ENCODE data around the gene PIP4P1. TPM values are rescaled to one million over a fixed set of nuclear protein-coding genes. Genes with fewer than 3 reads are reported as not detected.

PIP4P1 gene
- total and polyA plus RNA-seq, 9 of the 15 experiments (the other 6 are each of a cell fraction or from before 2014, with no cell fraction given) = 5.3 to 20.9 (median 10.7) TPM

DNA sequence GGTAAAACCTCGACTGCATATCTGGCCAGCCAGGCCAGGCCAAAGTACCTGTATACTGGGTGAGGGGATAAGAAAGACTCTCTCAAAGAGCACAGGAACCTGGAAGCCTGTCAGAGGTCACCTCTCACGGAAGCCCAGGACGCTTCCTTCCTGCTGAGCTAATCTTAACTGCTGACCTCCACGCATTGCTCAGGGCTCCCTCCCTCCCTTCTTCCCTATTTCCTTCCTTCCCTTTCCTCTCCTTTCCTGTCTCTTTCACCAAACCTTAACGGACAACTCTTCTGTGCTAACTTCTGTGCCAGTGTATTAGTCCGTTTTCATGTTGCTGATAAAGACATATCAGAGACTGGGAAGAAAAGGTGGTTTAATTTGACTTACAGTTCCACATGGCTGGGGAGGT, 29.3 kb upstream of the PIP4P1 start (continued):
- TF ChIP-seq, protein P1, sequence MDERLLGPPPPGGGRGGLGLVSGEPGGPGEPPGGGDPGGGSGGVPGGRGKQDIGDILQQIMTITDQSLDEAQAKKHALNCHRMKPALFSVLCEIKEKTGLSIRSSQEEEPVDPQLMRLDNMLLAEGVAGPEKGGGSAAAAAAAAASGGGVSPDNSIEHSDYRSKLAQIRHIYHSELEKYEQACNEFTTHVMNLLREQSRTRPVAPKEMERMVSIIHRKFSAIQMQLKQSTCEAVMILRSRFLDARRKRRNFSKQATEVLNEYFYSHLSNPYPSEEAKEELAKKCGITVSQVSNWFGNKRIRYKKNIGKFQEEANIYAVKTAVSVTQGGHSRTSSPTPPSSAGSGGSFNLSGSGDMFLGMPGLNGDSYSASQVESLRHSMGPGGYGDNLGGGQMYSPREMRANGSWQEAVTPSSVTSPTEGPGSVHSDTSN (CRISPR knock-in tag; IDR thresholded peaks at IDR 0.05; ENCODE audit: low read depth) = no peak
- TF ChIP-seq, protein P1 (tag; conservative IDR thresholded peaks at IDR 0.05; ENCODE audit: low read depth) = no peak
- TF ChIP-seq NR2C2 (CRISPR knock-in tag; IDR thresholded peaks at IDR 0.05) (no peak), NR2C2 (tag; IDR thresholded peaks at IDR 0.05) (peak; percentile 70), CXXC5 (CRISPR knock-in tag; IDR thresholded peaks at IDR 0.05) (peak; percentile 62), ZEB2 (IDR thresholded peaks at IDR 0.05) (0 out of 2 replicates have a peak, but pooled peaks have one; percentile 15), EHMT2 (IDR thresholded peaks at IDR 0.05) (peak; percentile 44; the same call in 1 of the 2 replicates), UBTF (IDR thresholded peaks at IDR 0.05; ENCODE audit: borderline replicate concordance in 1 of 2, low read depth in 2 of 2, low read length in 2 of 2) (0 out of 4 replicates have a peak, but pooled peaks of 1 of the 2 experiments have one; percentile 24), ETV6 (IDR thresholded peaks at IDR 0.05; ENCODE audit: borderline replicate concordance in 1 of 2, low read depth in 2 of 2, low read length in 1 of 2) (peak; percentile 75 to 89), ETV6 (CRISPR knock-in tag; IDR thresholded peaks at IDR 0.05; ENCODE audit: borderline replicate concordance) (no peak)
- TF ChIP-seq, protein P2, sequence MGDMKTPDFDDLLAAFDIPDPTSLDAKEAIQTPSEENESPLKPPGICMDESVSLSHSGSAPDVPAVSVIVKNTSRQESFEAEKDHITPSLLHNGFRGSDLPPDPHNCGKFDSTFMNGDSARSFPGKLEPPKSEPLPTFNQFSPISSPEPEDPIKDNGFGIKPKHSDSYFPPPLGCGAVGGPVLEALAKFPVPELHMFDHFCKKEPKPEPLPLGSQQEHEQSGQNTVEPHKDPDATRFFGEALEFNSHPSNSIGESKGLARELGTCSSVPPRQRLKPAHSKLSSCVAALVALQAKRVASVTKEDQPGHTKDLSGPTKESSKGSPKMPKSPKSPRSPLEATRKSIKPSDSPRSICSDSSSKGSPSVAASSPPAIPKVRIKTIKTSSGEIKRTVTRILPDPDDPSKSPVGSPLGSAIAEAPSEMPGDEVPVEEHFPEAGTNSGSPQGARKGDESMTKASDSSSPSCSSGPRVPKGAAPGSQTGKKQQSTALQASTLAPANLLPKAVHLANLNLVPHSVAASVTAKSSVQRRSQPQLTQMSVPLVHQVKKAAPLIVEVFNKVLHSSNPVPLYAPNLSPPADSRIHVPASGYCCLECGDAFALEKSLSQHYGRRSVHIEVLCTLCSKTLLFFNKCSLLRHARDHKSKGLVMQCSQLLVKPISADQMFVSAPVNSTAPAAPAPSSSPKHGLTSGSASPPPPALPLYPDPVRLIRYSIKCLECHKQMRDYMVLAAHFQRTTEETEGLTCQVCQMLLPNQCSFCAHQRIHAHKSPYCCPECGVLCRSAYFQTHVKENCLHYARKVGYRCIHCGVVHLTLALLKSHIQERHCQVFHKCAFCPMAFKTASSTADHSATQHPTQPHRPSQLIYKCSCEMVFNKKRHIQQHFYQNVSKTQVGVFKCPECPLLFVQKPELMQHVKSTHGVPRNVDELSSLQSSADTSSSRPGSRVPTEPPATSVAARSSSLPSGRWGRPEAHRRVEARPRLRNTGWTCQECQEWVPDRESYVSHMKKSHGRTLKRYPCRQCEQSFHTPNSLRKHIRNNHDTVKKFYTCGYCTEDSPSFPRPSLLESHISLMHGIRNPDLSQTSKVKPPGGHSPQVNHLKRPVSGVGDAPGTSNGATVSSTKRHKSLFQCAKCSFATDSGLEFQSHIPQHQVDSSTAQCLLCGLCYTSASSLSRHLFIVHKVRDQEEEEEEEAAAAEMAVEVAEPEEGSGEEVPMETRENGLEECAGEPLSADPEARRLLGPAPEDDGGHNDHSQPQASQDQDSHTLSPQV (IDR thresholded peaks at IDR 0.05) = peak; percentile 63; the same call in 1 of the 2 replicates
- TF ChIP-seq, protein P3, sequence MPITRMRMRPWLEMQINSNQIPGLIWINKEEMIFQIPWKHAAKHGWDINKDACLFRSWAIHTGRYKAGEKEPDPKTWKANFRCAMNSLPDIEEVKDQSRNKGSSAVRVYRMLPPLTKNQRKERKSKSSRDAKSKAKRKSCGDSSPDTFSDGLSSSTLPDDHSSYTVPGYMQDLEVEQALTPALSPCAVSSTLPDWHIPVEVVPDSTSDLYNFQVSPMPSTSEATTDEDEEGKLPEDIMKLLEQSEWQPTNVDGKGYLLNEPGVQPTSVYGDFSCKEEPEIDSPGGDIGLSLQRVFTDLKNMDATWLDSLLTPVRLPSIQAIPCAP (CRISPR knock-in tag; IDR thresholded peaks at IDR 0.05; ENCODE audit: borderline replicate concordance) = no peak
